AG09319 (cell line): Measurements from ENCODE around the gene TEPSIN.

ENCODE experiments used
- DNase-seq: peaks from one replicate; pipeline ENCODE4 v3.0.0-alpha.2; 2010; ENCODE audit warnings: low read depth; ENCODE audit errors: extremely low read depth
- CTCF ChIP-seq: IDR thresholded peaks from 2 replicates; pipeline ENCODE4 v1.5.1; 2011; ENCODE audit warnings: low read depth, mild to moderate bottlenecking, inconsistent platforms, low read length, moderate library complexity

The TEPSIN gene

GRCh38 chr17:81239714-81240555, 1.1 kb upstream of the TEPSIN start:
- TF ChIP-seq CTCF, result no peak
- no peak for DNase-seq

- DNase-seq, result no peak
- TF ChIP-seq CTCF, result no peak
Measured at GRCh38 chr17:81238490-81238814, 403 bp downstream of the TEPSIN start.

- TF ChIP-seq CTCF, result no peak
- DNase-seq, result no peak
Measured at GRCh38 chr17:81237591-81238489, 1.0 kb downstream of the TEPSIN start.

- no peak for TF ChIP-seq CTCF
- DNase-seq, result no peak
Measured at GRCh38 chr17:81236784-81237183, 2.1 kb downstream of the TEPSIN start.

- no peak for DNase-seq
- no peak for TF ChIP-seq CTCF
Measured at GRCh38 chr17:81235822-81236740, 2.8 kb downstream of the TEPSIN start.

GRCh38 chr17:81234940-81235821, 3.7 kb downstream of the TEPSIN start:
- TF ChIP-seq CTCF, result no peak
- DNase-seq, result no peak
